HG02970 (cell line): Measurements from ENCODE around the gene CAVIN2.

Source experiments
- ATAC-seq: cut with Tn5 transposase; IDR thresholded peaks from one replicate; pipeline ENCODE4 v1.9.1; 2021; ENCODE audit warnings: mild to moderate bottlenecking, moderate library complexity, moderate number of reproducible peaks; ENCODE audit not compliant: unreplicated experiment, low FRiP score

Gene CAVIN2

DNA sequence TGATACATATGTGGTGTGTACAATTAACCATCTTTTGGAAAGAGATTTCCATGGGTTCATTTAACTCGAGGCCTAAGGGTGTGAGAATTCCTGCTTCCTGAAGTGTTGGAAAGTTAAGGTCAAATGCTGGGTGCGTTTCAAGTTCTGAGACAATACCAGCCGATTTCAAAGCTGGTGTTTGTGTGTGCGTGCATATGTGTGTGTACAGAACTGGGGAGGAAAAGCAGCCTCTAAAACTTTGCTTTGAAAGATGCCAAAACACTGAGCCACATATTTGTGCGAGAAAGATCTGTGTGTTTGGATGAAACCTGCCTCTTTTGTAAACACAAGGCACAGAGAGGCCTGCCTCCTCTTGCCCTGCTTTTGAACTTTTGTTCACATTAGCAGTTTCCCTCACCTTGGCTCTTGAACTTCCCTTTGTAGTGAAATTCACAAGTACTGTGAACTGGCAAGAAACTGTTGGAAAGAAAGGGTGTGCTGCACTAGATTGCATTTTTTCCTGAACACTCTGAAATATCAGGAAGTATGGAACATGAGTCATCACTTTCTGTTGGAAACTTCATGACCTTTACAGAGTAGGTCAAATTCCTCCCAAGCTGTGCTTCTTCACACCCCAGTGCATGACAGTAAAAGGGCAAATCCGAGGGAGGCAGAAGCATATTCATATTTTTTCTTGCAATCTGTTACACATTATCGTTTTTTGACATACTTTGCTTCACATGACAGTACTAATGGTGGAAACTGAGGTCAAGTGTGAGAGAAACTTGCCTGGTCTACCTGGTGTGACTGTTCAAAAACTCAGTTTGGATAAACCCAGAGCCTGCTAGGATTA lies 20.0 kb upstream of the CAVIN2 start:
- no peak for ATAC-seq

DNA sequence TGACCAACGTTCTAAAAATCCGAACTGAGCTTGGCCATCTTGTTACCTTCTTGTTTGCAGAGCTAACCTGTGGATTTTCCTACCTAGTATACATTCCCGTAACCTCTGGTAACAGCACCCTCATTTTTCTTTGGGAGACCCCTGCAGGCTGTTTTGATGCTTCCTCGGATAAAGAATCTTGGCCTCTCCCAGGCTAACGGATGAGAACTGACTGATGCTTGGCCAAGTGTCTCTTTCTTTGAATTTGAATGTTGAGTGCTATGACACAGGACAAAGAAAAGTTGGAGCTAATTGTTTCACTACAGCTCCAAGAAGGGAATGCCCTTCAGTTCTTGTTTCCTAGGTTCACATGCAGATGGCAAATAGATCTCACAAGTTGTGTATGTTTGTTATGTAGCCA lies 19.3 kb upstream of the CAVIN2 start:
- no peak for ATAC-seq

DNA sequence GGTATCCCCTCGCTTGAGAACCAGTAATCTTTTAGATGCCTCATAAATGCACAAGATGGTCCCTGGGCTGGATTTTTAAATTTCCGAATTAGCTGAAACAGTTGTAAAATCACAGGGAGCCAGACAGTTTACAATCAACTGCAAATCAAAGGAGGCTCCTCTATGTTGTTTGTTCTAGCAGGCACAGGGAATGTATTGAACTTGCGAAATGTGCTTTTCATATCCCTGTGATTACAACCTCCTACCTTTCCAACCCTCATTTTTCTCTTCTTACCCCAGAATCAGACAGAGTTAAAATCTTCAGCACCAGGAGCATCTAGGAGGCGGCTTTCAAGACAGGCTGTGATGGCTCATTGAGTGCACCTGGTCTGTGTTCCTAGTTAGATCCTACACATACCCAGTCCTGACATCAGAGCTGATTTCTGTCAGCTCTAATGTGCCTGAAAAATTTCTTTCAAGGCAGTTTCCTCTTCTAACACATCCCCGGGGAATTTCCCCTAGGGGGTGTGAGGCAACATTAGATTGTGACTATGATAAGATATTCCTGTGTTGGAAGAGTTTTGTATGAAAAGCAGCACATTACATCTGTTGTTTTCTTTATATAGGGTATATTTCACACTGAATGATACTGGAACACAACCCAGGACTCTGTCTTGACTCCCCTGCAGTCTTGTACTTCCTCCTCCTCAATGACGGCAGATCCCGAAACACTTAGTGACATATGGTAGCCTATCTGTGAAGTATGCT lies 17.9 kb upstream of the CAVIN2 start:
- no peak for ATAC-seq

DNA sequence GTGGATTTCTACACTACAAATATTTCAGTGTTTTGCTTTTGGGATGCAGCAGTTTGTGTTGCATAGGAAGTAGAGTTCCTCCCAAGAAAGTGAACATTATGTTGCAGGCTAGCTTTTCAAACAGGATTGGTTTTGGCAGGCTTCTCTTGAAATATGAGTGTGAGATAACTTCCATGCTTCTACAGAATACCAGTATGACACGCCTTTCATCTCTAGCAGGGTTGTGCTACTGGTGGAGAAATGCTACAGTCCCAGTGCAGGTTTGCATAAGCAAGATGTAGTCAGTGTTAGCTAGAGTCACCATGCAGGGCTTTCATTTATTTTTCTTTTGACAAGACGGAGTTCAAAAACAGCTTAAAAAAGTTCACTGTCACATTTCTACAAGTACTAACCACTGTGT lies 17.1 kb upstream of the CAVIN2 start:
- no peak for ATAC-seq

DNA sequence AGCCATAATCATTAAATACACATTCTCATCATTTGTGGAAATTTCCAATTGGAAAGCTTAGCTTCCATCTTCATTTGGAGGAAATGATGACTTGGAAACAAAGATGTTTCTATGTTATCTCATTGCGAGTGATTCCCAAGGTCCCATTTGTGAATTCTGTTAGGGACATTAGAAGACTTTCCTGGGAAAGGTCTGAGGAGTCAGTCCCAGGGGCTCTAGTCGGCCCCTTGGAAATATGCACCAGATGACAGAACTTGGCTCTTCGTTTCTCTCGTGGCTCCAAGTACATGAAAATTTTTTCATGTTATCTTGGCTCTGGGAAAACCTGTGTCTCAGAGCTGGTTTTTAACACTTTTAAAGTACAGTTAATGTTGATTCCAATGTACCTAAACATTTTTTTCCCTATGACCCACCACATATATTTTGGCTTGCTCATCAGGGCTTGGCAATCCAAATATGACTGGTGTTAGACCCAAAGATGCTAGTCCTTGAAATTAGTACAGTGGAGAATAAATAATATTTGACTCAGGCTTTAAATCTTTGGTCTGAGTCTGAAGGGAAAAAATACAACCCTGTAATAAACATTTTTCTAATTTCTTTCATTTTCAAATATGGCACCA lies 15.4 kb upstream of the CAVIN2 start:
- ATAC-seq, result no peak

DNA sequence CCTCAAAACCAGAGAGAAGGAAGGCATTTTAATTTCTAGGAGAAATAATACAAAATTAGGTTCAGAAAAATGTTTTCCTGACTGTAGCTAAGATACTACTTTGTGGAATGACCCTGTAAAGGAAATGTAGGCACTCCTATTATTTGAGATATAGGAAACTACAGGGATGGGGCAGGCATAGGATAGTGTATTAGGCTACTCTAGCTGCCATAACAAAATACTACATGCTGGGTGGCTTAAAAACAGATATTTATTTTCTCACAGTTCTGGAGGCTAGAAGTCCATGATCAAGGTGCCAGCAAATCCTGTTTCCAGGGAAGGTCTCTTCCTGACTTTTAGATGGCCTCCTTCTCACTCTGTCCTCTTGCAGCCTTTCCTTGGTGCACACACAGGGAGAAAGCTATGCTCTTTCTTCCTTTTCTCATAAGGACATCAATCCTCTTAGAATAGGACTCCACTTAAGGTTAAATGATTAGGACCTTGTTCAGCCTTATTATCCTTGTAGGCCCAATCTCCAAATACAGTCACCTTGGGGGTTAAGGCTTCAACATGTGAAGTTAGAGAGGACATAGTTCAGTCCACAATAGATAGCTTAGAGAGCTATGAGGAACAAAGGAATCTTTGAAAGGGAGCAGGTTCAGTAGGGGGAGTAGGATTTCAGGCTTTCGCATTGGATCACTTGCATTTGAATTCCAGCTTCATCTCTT lies 14.0 kb upstream of the CAVIN2 start:
- ATAC-seq, result no peak

DNA sequence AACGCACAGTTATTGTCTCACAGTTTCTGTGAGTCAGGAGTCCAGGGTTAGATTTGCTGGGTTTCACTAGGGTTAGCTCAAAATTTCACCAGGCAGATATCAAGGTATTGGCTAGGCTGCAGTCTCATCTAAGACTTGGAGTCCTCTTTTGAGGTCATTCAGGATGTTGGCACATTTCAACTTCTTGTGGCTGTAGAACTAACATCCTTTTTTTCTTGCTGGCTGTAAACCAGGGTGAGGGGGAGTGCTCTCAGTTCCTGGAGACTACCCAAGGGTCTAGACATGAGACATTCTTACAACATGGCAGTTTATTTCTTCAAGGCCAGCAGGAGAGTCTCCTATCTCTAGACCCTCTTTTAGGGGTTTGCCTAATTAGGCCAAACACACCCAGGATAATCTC lies 12.8 kb upstream of the CAVIN2 start:
- no peak for ATAC-seq

DNA sequence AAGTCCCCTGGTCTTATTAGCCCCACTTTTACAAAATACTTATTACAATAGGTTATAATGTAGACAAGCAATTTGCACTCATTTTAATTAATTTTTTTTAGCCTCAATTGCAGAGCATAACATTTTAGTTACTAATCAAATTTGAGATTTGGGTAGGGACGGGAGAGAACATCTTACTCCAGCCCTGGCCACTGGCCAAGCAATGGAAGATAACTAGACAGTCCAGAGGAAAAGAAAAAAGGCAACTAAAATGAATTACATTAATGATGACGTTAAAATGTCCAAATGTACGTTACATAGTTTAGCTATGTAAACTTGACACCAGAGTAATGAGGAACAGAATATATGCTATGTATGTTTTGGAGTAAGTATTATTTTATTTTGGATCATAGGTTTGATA lies 11.0 kb upstream of the CAVIN2 start:
- no peak for ATAC-seq

DNA sequence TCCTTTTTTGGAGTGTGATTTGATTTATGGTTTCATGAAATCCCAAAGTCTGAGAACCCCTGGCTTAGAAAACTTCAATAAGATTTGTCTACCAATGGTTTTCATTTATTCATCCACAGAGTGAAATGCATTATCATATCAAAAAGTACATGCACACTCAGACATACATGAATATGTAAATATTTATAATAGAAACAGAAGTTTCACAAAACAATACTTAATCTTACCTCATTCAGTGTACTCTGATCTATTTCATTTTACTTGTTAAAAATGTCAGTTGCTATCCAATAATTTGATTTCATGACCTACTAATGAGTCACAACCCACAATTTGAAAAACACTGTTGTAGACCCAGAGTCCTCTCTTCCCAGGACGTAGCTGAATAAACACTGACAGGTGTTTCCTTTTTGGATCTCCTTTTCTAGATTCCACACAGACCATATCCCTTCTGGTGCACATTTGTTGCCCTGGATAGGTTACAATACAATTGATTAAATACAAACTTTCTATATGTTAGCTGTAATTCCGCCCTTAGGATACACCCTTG lies 10.4 kb upstream of the CAVIN2 start:
- no peak for ATAC-seq

DNA sequence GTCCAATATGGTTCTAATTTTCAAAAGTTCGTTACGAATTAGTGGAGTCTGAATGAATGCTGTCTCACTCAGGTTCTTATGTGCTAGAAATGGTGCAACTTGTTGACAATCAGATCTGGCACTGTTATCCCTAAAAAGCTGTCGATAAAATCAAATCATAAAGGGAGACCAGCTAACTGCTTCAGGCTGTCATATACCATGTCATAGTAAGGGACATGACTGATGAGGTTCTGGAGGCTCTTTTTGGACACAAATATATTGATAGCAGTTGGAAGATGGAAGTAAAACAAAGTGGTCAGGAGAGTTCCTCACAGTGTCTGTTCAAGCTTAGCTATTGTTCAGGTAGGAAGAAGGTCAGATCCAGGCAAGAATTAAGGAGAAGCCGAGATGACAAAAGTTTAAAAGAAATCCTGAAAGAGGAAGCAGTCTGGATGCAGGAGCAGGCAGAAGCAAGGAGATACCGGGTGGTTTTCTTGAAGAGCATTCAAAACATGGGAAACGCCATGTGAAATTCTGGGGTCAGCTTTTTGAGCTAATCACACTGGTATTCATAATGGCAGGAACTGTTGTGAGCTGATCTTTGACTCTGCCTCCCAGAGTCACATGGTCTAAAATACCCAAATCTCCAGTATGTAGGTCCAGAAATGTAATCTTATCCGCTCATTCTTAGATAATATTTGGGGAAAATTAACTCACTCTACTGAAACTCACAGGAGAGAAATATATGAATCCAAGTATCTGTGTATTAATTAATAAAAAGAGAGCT lies 9.4 kb upstream of the CAVIN2 start:
- no peak for ATAC-seq

DNA sequence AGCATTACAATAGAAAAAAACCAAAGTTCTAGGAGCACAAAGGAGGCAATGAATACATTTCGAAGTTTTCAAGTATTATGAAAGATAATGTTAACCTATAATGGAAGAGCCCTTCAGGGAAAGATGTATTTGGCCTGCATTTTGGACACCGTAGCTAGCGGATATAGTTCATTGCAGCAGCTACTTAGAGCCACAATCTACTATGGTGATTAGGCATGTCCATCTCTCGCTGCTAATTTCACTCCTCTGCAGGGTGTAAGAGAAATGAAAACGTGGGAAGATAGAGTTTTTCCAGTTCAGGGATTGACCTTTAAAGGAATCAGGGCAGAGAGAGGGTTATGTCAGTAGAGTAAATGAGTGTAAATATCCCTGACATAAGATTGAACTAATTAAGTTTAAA lies 8.5 kb upstream of the CAVIN2 start:
- ATAC-seq, result no peak

DNA sequence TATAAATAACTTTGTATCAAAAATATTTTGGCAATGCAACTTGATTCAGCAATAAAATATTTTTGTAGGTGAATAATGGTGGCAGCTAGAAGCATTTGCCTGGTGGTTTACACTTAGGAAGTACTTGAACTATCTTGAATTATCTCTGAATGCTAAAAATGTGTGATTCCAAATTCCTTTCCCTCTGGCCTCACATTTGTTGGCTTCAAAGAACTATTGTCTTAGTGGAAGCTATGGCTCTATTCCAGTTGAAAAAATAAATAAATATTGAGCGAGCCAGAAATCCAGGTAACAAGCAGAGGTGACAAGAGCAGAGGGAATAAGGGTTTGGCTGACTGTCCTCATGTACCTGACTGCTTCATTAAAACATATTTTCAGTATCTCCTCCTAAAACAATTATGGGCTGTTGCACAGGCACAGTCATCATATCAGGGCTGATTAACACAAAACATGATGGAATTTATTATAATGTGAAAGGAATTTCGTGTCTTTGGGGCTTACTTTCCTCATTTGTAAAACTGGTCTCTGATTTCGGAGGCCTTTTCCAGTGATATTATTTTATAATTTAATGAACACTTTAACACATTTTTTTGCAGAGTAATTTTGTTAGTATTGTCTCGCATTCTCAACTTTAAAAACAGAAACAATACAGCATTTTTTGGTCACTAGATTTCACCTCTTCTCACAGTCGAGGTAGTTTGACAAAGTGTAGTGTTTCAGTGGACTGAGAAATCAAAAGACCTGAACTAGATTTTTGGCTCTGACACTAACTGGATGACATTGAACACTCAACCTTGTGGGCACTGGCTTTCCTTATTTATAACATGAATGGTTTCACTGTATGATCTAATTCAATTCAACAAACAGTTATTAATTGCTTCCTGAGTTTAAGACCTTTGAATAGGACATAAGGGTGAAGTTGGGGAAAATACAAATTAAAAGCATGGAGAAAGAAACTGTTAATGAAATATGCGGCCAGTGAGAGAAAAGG lies 7.8 kb upstream of the CAVIN2 start:
- ATAC-seq, result no peak

DNA sequence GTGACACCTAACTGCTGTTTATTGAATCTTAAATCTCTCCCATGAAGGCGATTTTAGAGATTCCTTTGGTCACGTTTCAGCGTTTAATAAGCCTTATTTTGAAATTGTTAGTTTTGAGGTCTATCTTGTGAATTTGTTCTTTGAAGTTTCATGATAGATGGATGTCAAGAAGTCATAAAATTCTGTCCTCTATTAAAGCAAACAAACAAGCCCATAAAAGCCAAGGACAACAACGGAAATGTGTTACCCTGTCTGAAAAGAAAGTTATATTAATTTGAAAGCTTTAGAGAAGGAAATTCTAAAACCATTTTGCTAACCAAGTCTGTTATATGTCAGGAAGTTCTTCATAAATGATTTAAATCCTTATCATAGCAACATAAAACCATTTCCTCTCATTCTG lies 7.0 kb upstream of the CAVIN2 start:
- no peak for ATAC-seq

DNA sequence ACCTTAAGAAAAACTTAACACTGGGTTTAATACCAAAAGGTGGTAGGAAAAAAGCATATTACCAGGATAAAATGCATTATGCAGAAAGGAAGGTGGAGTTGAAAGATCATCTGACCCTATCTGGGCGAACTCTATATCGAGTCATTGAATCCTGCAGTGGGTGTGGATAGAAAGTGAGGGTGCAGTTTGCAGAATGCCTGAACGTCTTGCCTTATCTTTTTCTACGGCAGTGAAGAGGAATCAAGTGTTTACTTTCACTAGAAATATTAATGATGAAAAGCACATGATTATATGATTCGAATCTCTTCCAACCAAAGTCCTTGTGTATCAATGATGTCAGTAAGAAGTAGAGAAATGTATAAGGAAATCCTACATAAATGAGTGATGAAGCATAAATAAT lies 4.3 kb upstream of the CAVIN2 start:
- no peak for ATAC-seq

DNA sequence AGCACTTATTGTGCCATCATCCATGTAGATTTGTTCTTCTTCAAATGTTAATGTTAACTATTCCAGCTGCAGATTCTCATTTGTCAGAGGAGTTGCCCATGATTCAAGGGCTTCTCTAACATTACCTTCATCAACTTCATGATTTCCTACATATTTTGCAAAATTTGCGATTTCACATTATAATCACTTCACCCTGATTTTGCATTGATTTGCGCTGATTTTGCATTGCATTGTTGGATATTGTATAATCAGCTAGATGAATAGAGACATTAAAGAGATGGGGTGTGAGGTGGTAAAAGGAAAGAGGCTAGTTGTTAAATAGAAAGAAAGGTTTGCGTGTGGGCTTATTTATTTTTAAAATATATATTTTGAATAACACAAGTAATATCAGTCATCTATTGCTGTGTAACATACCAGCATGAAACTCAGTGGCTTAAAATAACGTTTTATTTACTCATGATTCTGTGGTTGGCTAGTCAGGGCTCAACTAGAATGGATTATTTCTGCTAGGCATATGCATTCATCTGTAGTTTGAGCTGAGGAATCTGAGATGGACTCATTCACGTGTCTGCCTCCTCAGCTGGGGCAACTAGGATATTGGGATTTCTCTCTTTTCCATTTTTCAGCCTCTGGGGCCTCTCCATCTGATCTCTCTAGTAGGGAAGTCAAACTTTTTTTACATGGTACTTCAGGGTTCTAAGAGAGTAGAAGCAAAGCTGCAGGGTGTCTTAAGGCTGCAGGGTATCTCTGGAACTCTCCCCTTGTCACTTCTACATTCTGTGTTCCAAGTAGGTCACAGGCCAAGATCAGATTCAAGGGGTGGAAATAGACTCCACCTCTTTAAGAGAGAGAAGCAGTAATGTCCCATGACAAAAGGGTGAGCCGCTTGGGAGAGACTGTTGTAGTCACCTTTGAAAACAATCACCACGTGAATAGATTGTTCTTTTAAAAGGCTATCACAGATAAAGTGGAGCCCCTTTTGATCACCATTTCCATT lies 2.2 kb upstream of the CAVIN2 start:
- no peak for ATAC-seq

DNA sequence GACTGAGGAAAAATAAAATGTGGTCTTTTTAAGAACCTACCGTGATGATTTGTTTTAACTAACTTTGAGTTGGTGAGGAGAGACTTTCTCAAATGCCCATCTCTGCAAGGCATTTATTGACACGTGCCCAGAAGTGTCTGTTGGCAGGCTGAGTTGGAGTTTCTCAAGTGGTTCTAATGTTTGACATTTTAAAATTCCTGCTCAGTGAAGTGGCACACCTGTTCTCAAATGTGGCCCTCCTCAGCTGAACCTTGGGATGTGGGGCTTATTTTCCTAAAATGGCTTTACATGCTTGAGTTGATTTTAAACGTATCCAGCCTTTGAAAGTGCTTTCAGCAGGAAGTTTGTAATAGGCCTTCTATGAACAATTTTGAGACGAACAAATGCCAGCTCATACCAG lies 876 bp upstream of the CAVIN2 start:
- no peak for ATAC-seq

DNA sequence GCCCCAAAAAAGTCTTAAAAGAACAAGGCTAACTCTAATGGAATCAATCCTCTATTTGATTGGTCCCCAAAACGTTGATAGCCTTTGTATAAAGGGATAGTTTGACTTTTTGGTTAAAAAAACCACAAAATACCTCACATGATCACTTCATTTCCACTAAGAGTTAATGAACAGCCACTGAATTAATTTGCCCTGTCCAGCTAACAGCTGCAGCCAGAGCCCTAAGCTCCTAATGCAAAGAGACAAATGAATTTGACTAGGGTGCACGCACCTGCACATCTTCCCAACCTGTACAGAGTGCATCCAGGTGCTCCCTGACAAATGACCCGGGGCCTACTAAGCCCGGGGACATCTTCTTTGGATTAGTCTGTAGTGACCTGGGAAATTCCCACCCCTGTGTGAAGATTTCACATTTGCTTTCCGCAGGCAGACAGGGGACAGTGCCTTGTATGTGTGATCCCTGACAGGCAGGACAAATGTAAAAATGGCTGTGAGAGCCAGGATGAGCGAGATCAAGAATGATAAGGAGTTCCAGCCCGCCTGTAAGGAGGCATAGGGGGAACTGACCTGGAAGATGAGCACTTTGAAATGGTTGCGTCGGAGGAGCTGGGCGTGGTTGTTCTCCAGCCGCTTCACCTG lies 893 bp downstream of the CAVIN2 start:
- ATAC-seq, result no peak
